K562 (cell line): ENCODE results near the gene MAGT1. TPM values are rescaled to one million over a fixed set of nuclear protein-coding genes. Genes with fewer than 3 reads are reported as not detected.
"Not testable (repeated sequence)": the region's sequence is repeated elsewhere in the genome, so short reads cannot be mapped to it uniquely, and the experiment has no call there.

Source experiments
- ATAC-seq: fragments of 200-7000 bp; cut with Tn5 transposase; 3 replicates; pipeline ENCODE4 v1.9.1; 2020; ENCODE audit warnings: moderate library complexity
- BruUV-seq: library from RNA; stranded (reverse); fragments of 400-500 nt; replicated peaks from 2 replicates; lab custom pipeline; 2021; lab: Mats Ljungman, UMichigan
- CTCF ChIA-PET: fragments of 300-600 bp; formaldehyde crosslinking; extraction: SDS; loops from one replicate; lab custom pipeline; 2021; ENCODE audit warnings: low intra/inter-chr PET ratio; lab: Yijun Ruan, JAX
- POLR2A ChIA-PET: fragments of 300-600, 350-650 bp; sonication (Branson Sonifier 250); formaldehyde crosslinking; extraction: SDS; loops from one replicate; lab custom pipeline; 2021; ENCODE audit warnings: antibody characterized with exemption, inconsistent platforms; lab: Yijun Ruan, JAX
- DNase-seq, 4 experiments: peaks; one replicate each; pipeline versions ENCODE4 v3.0.0 to v3.0.0-alpha.2; 2011 to 2018; ENCODE audit warnings: low spot score in 3 of 4, mixed read lengths in 3 of 4; ENCODE audit errors: extremely low read depth in 1 of 4
- FAIRE-seq: peaks from 2 replicates; lab custom pipeline; 2011; peaks lifted over from hg19 to GRCh38; lab: Jason Lieb, UNC
- H2AFZ ChIP-seq: 2 replicates; pipeline ENCODE4 v1.6.0; 2011; ENCODE audit warnings: low read depth, low read length, control low read depth, inconsistent platforms
- H3K27ac ChIP-seq: fragments of 200-600 bp; 3 replicates; pipeline ENCODE4 v1.8.0; 2011; ENCODE audit warnings: low read depth, mild to moderate bottlenecking, control low read depth, inconsistent platforms, low read length, moderate library complexity, mixed read lengths; ENCODE audit errors: extremely low read depth
- H3K27me3 ChIP-seq, 2 experiments: fragments of 300-600 bp in 1 of 2; 2 replicates in 1 of 2; 3 replicates in 1 of 2; pipeline versions ENCODE4 v1.6.0 to v1.8.0; 2011; ENCODE audit warnings: inconsistent platforms in 2 of 2, low read length in 2 of 2, mild to moderate bottlenecking in 1 of 2, mixed read lengths in 1 of 2, moderate library complexity in 1 of 2; ENCODE audit not compliant: control insufficient read depth in 2 of 2, insufficient read depth in 2 of 2
- H3K36me3 ChIP-seq: fragments of 300-600 bp; 3 replicates; pipeline ENCODE4 v1.8.0; 2011; ENCODE audit warnings: mild to moderate bottlenecking, low read length, inconsistent platforms; ENCODE audit not compliant: control insufficient read depth, insufficient read depth
- H3K4me1 ChIP-seq, 2 experiments: fragments of 200-600 bp in 1 of 2; replicated peaks in 1 of 2; 2 replicates in 1 of 2; 3 replicates in 1 of 2; pipeline versions ENCODE4 v1.5.1 to v1.8.0; 2011; ENCODE audit warnings: inconsistent platforms in 2 of 2, low read length in 2 of 2, mild to moderate bottlenecking in 1 of 2, mixed read lengths in 1 of 2, moderate library complexity in 1 of 2; ENCODE audit not compliant: control insufficient read depth in 2 of 2, insufficient read depth in 2 of 2
- H3K4me2 ChIP-seq: 2 replicates; pipeline ENCODE4 v1.6.1; 2011; ENCODE audit warnings: low read length, control low read depth, inconsistent platforms, mixed read lengths; ENCODE audit not compliant: insufficient read depth
- H3K4me3 ChIP-seq: fragments of 200-600 bp; sonication (generic), shearing (Covaris generic); 2 replicates; pipeline ENCODE4 v1.5.1; 2016; ENCODE audit warnings: control low read depth, inconsistent platforms
- H3K79me2 ChIP-seq: fragments of 200-600 bp; 3 replicates; pipeline ENCODE4 v1.8.0; 2011; ENCODE audit warnings: low read length, inconsistent platforms; ENCODE audit not compliant: control insufficient read depth, insufficient read depth
- H3K9ac ChIP-seq, 2 experiments: 2 replicates each; pipeline versions ENCODE4 v1.6.0 to v1.6.1; 2011; ENCODE audit warnings: low read depth in 2 of 2, low read length in 2 of 2, control low read depth in 1 of 2, inconsistent platforms in 1 of 2, mild to moderate bottlenecking in 1 of 2, mixed read lengths in 1 of 2; ENCODE audit not compliant: insufficient read depth in 1 of 2
- H3K9me1 ChIP-seq: one replicate; pipeline ENCODE4 v1.6.0; 2011; ENCODE audit warnings: inconsistent platforms, mild to moderate bottlenecking, low read length, moderate library complexity; ENCODE audit not compliant: control insufficient read depth, insufficient read depth
- H3K9me3 ChIP-seq: replicated peaks from 2 replicates; pipeline ENCODE4 v1.5.1; 2011; ENCODE audit warnings: low read depth, low read length, inconsistent platforms; ENCODE audit not compliant: control insufficient read depth, insufficient read depth
- H4K20me1 ChIP-seq: replicated peaks from 2 replicates; pipeline ENCODE4 v1.6.1; 2011; ENCODE audit warnings: low read length, inconsistent platforms, mixed read lengths; ENCODE audit not compliant: control insufficient read depth, insufficient read depth
- ZNF121 ChIP-seq: sonication (generic); formaldehyde crosslinking; conservative IDR thresholded peaks from 2 replicates; pipeline ENCODE4 v1.8.0; 2022; ENCODE audit warnings: missing genetic modification reagents
- WGBS: fragments of 100-300 bp; shearing (Covaris generic); methylation state at CpG from one replicate; pipeline ENCODE4 v1.1.6; 2016; ENCODE audit warnings: low coverage, mixed read lengths; ENCODE audit not compliant: insufficient coverage; ENCODE audit errors: missing lambda C conversion rate; 5-methylcytosine and 5-hydroxymethylcytosine counted together
- in situ Hi-C: fragments of 300-500 bp; cut with MboI; formaldehyde crosslinking; loops from 4 replicates; pipeline ENCODE4 v1.15.0; 2018; ENCODE audit warnings: inconsistent platforms, mixed read lengths
- intact Hi-C: fragments of 100-400 bp; cut with micrococcal nuclease; formaldehyde crosslinking; loops from 2 replicates; pipeline ENCODE4 v1.14.2; 2022
- polyA plus RNA-seq, 8 experiments: library from polyadenylated mRNA; depleted of rRNA in 4 of 8; stranded (reverse) in 5 of 8; unstranded in 3 of 8; fragments of >200 nt; fragmentation: Nextera tagmentation in 2 of 8; fragmentation: Illumina TruSeq in 1 of 8; extraction: Ambion mirVana in 2 of 8; extraction: Trizol in 1 of 8; gene quantifications; 2 replicates each; pipeline versions ENCODE4 v1.2.1 to v1.2.3, GENCODE V29; 2011 to 2014; ENCODE audit warnings: inconsistent platforms in 1 of 8, missing spikeins in 1 of 8
- total RNA-seq, 7 experiments: library from RNA; depleted of rRNA in 6 of 7; stranded (reverse); fragments of >200 nt in 6 of 7; fragmentation: Illumina TruSeq in 2 of 7; extraction: Trizol in 2 of 7; gene quantifications; 2 replicates each; pipeline versions ENCODE4 v1.2.1 to v1.2.3, GENCODE V29; 2011 to 2021; ENCODE audit warnings: low replicate concordance in 1 of 7

The MAGT1 gene
- total and polyA plus RNA-seq, 9 of the 15 experiments (the other 6 are each of a cell fraction or from before 2014, with no cell fraction given), result 15.5 to 46.2 (median 28.8) TPM

DNA sequence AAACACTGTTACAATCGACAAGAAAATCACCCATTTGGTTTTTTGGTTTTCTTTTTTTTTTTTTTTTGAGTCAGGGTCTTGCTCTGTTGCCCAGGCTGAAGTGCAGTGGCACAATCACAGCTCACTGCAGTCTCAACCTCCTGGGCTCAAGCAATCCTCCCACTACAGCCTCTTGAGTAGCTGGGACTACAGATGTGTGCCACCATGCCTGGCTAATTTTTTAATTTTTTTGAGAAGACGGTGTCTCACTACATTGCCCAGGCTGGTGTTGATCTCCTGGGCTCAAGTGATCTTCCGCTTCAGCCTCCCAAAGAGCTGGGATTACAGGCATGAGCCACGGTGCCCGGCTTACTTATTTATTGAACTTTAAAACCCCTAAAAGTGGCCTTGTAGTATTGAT is 63.7 kb downstream of the MAGT1 start:
- intact Hi-C loops, DNase-seq, H4K20me1 ChIP-seq, in situ Hi-C loops, ATAC-seq, H3K27ac ChIP-seq, BruUV-seq, H3K4me3 ChIP-seq, H3K9ac ChIP-seq, H2AFZ ChIP-seq, POLR2A ChIA-PET, H3K4me2 ChIP-seq, H3K79me2 ChIP-seq, H3K9me1 ChIP-seq, CTCF ChIA-PET, H3K9me3 ChIP-seq, H3K27me3 ChIP-seq, H3K36me3 ChIP-seq, FAIRE-seq, H3K4me1 ChIP-seq: not testable (repeated sequence)
- WGBS, result 53% methylated on average over 3 of the region's 5 CpGs
- TF ChIP-seq ZNF121 (CRISPR knock-in tag), result peak; percentile 64

GRCh38 chrX:77821989-77822388 is 73.2 kb downstream of the MAGT1 start:
- H3K9me3 ChIP-seq, H3K27me3 ChIP-seq, H3K9me1 ChIP-seq, H3K4me1 ChIP-seq, H3K4me3 ChIP-seq, H3K79me2 ChIP-seq, DNase-seq, intact Hi-C loops, H2AFZ ChIP-seq, H4K20me1 ChIP-seq, ATAC-seq, BruUV-seq, in situ Hi-C loops, H3K9ac ChIP-seq, FAIRE-seq, CTCF ChIA-PET, POLR2A ChIA-PET, H3K27ac ChIP-seq, H3K36me3 ChIP-seq, H3K4me2 ChIP-seq: not testable (repeated sequence)
- WGBS, result 38% methylated on average over 1 of the region's 2 CpGs
